ENCODE measurements around the gene TSPO. TPM values are rescaled to one million over a fixed set of nuclear protein-coding genes. Genes with fewer than 3 reads are reported as not detected.

Gene TSPO
- total and polyA plus RNA-seq, 2 of the 13 experiments (the other 11 are each of a cell fraction or from before 2014, with no cell fraction given) = 0.46 to 1.4 TPM

DNA sequence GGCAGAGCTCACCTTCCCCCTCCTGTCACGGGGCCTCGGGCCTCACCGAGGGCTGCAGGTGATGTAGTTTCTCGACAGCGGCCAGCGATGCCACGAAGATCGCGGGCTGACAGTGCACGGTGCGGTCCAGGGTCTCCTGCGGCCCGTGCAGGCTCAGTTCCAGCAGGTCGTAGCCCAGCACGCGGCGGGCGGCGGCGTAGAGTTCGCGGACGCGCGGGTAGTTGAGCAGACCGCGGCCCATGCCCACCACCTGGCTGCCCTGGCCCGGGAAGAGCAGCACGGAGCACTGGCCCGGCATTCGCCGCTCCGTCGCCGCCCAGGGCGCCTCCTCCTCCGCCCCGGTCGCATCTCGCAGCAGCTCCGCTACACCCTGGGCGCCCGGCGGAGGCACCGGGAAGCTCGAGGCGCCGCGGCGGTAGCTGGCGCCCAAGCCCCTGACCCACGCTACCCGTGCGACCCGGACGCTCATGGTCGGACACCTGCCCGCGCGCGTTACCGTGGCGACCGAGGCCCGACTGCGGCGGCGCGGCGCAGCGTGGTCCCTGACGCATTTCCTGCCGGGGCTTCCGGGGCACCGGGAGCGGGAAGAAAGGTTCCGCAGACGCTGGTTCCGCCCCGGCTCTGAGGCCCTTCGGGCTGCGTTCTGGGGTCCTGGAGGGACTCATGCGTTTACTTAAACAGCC, 8.3 kb upstream of the TSPO start, which contains the start of gene MCAT (continued):
- TF ChIP-seq, protein P1, sequence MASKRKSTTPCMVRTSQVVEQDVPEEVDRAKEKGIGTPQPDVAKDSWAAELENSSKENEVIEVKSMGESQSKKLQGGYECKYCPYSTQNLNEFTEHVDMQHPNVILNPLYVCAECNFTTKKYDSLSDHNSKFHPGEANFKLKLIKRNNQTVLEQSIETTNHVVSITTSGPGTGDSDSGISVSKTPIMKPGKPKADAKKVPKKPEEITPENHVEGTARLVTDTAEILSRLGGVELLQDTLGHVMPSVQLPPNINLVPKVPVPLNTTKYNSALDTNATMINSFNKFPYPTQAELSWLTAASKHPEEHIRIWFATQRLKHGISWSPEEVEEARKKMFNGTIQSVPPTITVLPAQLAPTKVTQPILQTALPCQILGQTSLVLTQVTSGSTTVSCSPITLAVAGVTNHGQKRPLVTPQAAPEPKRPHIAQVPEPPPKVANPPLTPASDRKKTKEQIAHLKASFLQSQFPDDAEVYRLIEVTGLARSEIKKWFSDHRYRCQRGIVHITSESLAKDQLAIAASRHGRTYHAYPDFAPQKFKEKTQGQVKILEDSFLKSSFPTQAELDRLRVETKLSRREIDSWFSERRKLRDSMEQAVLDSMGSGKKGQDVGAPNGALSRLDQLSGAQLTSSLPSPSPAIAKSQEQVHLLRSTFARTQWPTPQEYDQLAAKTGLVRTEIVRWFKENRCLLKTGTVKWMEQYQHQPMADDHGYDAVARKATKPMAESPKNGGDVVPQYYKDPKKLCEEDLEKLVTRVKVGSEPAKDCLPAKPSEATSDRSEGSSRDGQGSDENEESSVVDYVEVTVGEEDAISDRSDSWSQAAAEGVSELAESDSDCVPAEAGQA (IDR thresholded peaks at IDR 0.05; ENCODE audit: low read depth) = peak; percentile 64; the same call in 1 of the 2 replicates
- TF ChIP-seq, protein P1 (CRISPR knock-in tag; IDR thresholded peaks at IDR 0.05; ENCODE audit: borderline replicate concordance) = 0 out of 2 replicates have a peak, but pooled peaks have one; percentile 48
- no peak for TF ChIP-seq ZFP37 (CRISPR knock-in tag; IDR thresholded peaks at IDR 0.05; ENCODE audit: borderline replicate concordance)
- TF ChIP-seq CEBPB (IDR thresholded peaks at IDR 0.05; ENCODE audit: borderline replicate concordance, low read depth, low read length) = no peak
- peak; percentile 71 for TF ChIP-seq CREB1 (IDR thresholded peaks at IDR 0.05)
- TF ChIP-seq CREB1 (CRISPR knock-in tag; IDR thresholded peaks at IDR 0.05) = no peak
- TF ChIP-seq, protein P2, sequence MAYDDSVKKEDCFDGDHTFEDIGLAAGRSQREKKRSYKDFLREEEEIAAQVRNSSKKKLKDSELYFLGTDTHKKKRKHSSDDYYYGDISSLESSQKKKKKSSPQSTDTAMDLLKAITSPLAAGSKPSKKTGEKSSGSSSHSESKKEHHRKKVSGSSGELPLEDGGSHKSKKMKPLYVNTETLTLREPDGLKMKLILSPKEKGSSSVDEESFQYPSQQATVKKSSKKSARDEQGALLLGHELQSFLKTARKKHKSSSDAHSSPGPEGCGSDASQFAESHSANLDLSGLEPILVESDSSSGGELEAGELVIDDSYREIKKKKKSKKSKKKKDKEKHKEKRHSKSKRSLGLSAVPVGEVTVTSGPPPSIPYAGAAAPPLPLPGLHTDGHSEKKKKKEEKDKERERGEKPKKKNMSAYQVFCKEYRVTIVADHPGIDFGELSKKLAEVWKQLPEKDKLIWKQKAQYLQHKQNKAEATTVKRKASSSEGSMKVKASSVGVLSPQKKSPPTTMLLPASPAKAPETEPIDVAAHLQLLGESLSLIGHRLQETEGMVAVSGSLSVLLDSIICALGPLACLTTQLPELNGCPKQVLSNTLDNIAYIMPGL (CRISPR knock-in tag; IDR thresholded peaks at IDR 0.05; ENCODE audit: borderline replicate concordance in 1 of 2, low read depth in 1 of 2) = peak; percentile 80 to 87
- TF ChIP-seq, protein P3, sequence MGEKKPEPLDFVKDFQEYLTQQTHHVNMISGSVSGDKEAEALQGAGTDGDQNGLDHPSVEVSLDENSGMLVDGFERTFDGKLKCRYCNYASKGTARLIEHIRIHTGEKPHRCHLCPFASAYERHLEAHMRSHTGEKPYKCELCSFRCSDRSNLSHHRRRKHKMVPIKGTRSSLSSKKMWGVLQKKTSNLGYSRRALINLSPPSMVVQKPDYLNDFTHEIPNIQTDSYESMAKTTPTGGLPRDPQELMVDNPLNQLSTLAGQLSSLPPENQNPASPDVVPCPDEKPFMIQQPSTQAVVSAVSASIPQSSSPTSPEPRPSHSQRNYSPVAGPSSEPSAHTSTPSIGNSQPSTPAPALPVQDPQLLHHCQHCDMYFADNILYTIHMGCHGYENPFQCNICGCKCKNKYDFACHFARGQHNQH (CRISPR knock-in tag; IDR thresholded peaks at IDR 0.05) = peak; percentile 85
- TF ChIP-seq KDM5A (IDR thresholded peaks at IDR 0.05; ENCODE audit: borderline replicate concordance, low read length) = peak; percentile 94
- 0 out of 2 replicates have a peak, but pooled peaks have one; percentile 21 for TF ChIP-seq HNF4A (CRISPR knock-in tag; IDR thresholded peaks at IDR 0.05)
- peak; percentile 72 for TF ChIP-seq GATAD2A (CRISPR knock-in tag; IDR thresholded peaks at IDR 0.05)
- TF ChIP-seq FLYWCH1 (CRISPR knock-in tag; IDR thresholded peaks at IDR 0.05) = 0 out of 2 replicates have a peak, but pooled peaks have one; percentile 30
- TF ChIP-seq, protein P4, sequence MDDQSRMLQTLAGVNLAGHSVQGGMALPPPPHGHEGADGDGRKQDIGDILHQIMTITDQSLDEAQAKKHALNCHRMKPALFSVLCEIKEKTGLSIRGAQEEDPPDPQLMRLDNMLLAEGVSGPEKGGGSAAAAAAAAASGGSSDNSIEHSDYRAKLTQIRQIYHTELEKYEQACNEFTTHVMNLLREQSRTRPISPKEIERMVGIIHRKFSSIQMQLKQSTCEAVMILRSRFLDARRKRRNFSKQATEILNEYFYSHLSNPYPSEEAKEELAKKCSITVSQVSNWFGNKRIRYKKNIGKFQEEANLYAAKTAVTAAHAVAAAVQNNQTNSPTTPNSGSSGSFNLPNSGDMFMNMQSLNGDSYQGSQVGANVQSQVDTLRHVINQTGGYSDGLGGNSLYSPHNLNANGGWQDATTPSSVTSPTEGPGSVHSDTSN (CRISPR knock-in tag; IDR thresholded peaks at IDR 0.05; ENCODE audit: borderline replicate concordance) = no peak
- TF ChIP-seq, protein P5, sequence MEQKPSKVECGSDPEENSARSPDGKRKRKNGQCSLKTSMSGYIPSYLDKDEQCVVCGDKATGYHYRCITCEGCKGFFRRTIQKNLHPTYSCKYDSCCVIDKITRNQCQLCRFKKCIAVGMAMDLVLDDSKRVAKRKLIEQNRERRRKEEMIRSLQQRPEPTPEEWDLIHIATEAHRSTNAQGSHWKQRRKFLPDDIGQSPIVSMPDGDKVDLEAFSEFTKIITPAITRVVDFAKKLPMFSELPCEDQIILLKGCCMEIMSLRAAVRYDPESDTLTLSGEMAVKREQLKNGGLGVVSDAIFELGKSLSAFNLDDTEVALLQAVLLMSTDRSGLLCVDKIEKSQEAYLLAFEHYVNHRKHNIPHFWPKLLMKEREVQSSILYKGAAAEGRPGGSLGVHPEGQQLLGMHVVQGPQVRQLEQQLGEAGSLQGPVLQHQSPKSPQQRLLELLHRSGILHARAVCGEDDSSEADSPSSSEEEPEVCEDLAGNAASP (CRISPR knock-in tag; IDR thresholded peaks at IDR 0.05; ENCODE audit: borderline replicate concordance) = peak; percentile 61; the same call in 1 of the 2 replicates
- TF ChIP-seq ZNF749 (CRISPR knock-in tag; IDR thresholded peaks at IDR 0.05; ENCODE audit: borderline replicate concordance) = peak; percentile 31; the same call in 1 of the 2 replicates

Measured in HepG2 (cell line).